ENCODE results near the gene TBCK. TPM values are rescaled to one million over a fixed set of nuclear protein-coding genes. Genes with fewer than 3 reads are reported as not detected.
A peak's percentile ranks its signal among the peaks of the same experiment; 100 is the strongest.

The TBCK gene
- total RNA-seq, 1 experiment from 2014 or later: 7.6 TPM

DNA sequence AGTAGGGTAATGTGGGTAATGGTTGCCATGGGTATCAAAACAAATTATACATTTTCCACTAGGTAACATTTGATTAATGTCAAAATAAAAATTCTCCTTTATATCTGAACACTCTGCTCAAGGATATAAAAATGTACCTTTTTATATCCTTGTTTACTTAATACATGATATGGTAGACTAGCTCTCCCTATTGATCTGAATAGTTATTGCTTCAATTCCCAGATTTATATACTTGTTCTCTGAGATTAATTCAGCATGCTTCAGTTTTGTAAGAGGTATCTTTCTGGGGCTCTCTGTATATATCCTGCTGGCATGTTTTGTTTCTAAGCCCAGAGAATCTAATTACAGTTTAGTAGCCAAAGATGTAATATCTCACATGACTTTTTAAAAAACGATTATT lies 251.0 kb downstream of the TBCK start:
- no TSS peak for BruUV-seq (replicated peaks)

DNA sequence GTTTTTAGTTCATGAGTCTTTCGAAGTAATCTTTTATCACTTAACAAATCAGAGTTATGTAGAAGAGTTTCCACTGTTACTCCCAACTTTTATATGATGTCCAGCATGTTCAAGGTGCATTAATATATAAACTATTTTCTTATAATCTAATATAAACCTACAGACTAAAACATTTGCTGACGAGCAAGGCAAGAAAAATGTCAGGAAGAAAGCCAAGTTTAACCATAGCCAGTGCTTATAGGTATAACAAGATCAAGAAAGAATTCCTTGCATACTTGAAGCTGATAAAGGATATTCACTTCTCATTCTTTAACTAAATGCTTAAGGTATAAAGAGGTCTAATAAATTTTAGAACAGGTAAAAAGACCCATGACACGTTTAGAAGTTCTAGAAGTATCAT lies 253.0 kb downstream of the TBCK start:
- intact Hi-C loops (cut with micrococcal nuclease): loop anchor here (10.0 kb wide), 2 partner anchors 148 to 348 kb away; no protein-coding TSS in a partner anchor
- ATAC-seq: peak; percentile 27; the same call in 1 of the 2 replicates
- H3K4me3 ChIP-seq (ENCODE audit: low read length): no peak overlapping the region
- no TSS peak for BruUV-seq (replicated peaks)
- TF ChIP-seq EZH2phosphoT487 (IDR thresholded peaks at IDR 0.05; ENCODE audit: borderline replicate concordance, low read length): no peak
- TF ChIP-seq EZH2 (IDR thresholded peaks at IDR 0.05; ENCODE audit: low read length, unreplicated experiment): no peak
- TF ChIP-seq, protein P1, sequence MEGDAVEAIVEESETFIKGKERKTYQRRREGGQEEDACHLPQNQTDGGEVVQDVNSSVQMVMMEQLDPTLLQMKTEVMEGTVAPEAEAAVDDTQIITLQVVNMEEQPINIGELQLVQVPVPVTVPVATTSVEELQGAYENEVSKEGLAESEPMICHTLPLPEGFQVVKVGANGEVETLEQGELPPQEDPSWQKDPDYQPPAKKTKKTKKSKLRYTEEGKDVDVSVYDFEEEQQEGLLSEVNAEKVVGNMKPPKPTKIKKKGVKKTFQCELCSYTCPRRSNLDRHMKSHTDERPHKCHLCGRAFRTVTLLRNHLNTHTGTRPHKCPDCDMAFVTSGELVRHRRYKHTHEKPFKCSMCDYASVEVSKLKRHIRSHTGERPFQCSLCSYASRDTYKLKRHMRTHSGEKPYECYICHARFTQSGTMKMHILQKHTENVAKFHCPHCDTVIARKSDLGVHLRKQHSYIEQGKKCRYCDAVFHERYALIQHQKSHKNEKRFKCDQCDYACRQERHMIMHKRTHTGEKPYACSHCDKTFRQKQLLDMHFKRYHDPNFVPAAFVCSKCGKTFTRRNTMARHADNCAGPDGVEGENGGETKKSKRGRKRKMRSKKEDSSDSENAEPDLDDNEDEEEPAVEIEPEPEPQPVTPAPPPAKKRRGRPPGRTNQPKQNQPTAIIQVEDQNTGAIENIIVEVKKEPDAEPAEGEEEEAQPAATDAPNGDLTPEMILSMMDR (conservative IDR thresholded peaks at IDR 0.05; ENCODE audit: low read depth, low read length): no peak
- no peaks in the 10 kb centered on the region for H3K27me3 ChIP-seq (ENCODE audit: low read length)
- peak overlapping the region; percentile 42; the same call in 1 of the 2 replicates for H3K4me2 ChIP-seq (ENCODE audit: low read length)
- H3K9ac ChIP-seq (ENCODE audit: low read length): no peak overlapping the region
- CTCF ChIA-PET: no interaction called here
- no peaks in the 10 kb centered on the region for H4K20me1 ChIP-seq (ENCODE audit: low read length)
- H2AFZ ChIP-seq (ENCODE audit: low read length): no peak overlapping the region
- H3K36me3 ChIP-seq (ENCODE audit: low read depth, low read length): no peaks in the 10 kb centered on the region
- no peaks in the 10 kb centered on the region for H3K9me2 ChIP-seq (replicated peaks; ENCODE audit: low read length)
- H3K79me2 ChIP-seq (ENCODE audit: low read length): no peaks in the 10 kb centered on the region
- peak; percentile 61 for DNase-seq
- POLR2A ChIA-PET (ENCODE audit: unreplicated experiment): no interaction called here
- peaks cover 29% of the 10 kb centered on the region for H3K4me1 ChIP-seq (ENCODE audit: insufficient read depth, low read length)
- H3K27ac ChIP-seq (ENCODE audit: low read length): 0 out of 2 replicates have a peak overlapping the region, but pooled peaks have one; percentile 13
- H3F3A ChIP-seq (ENCODE audit: low read length, unreplicated experiment): peaks cover 4% of the 10 kb centered on the region
- H3K9me3 ChIP-seq (ENCODE audit: low read length): no peaks in the 10 kb centered on the region

More for the DNA sequence above, 251.0 kb downstream of the TBCK start:
- ATAC-seq: no peak
- H4K20me1 ChIP-seq (ENCODE audit: low read length): no peaks in the 10 kb centered on the region
- intact Hi-C loops (cut with micrococcal nuclease): loop anchor here (10.0 kb wide), 2 partner anchors 150 to 350 kb away; no protein-coding TSS in a partner anchor
- no peaks in the 10 kb centered on the region for H3K9me3 ChIP-seq (ENCODE audit: low read length)
- TF ChIP-seq EZH2 (IDR thresholded peaks at IDR 0.05; ENCODE audit: low read length, unreplicated experiment): no peak
- TF ChIP-seq, protein P1 (conservative IDR thresholded peaks at IDR 0.05; ENCODE audit: low read depth, low read length): peak; percentile 50
- no peaks in the 10 kb centered on the region for H3K9me2 ChIP-seq (replicated peaks; ENCODE audit: low read length)
- peaks cover 4% of the 10 kb centered on the region for H3F3A ChIP-seq (ENCODE audit: low read length, unreplicated experiment)
- H3K36me3 ChIP-seq (ENCODE audit: low read depth, low read length): no peaks in the 10 kb centered on the region
- H3K79me2 ChIP-seq (ENCODE audit: low read length): no peaks in the 10 kb centered on the region
- ChIA-PET POLR2A (ENCODE audit: unreplicated experiment) (no interaction called here), CTCF (no interaction called here)
- no peaks in the 10 kb centered on the region for H3K27me3 ChIP-seq (ENCODE audit: low read length)
- DNase-seq: peak; percentile 6
- H2AFZ ChIP-seq (ENCODE audit: low read length): no peak overlapping the region
- H3K4me3 ChIP-seq (ENCODE audit: low read length): no peak overlapping the region
- no peak overlapping the region for H3K9ac ChIP-seq (ENCODE audit: low read length)
- no peak overlapping the region for H3K27ac ChIP-seq (ENCODE audit: low read length)
- peaks cover 19% of the 10 kb centered on the region for H3K4me1 ChIP-seq (ENCODE audit: insufficient read depth, low read length)
- H3K4me2 ChIP-seq (ENCODE audit: low read length): no peak overlapping the region

DNA sequence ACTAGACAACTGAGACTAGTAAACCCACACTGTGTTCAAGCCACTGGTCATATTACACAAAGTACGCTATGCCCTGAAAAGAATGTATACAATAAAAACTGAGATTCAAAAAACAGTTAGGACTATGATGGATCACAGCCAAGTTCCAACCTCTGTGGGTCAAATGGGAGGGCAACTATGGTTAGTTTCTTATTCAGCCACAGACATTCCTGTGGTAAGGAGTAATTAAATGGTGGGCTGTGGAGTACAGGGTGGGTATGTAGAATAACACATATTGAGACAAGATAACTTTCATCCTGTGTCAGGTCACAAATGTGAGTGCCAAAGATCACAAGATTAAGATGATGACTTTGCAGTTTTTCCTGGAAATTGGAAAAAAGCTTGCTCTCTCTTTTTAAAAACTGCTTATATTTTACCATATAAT lies 253.5 kb downstream of the TBCK start:
- DNase-seq (peak; percentile 79), ATAC-seq (peak; percentile 65)
- Histone ChIP-seq H3K27me3 (ENCODE audit: low read length) (no peaks in the 10 kb centered on the region), H3K9me2 (replicated peaks; ENCODE audit: low read length) (no peaks in the 10 kb centered on the region), H3K79me2 (ENCODE audit: low read length) (no peaks in the 10 kb centered on the region), H2AFZ (ENCODE audit: low read length) (no peak overlapping the region), H3K4me3 (ENCODE audit: low read length) (no peak overlapping the region), H3K4me2 (ENCODE audit: low read length) (peak overlapping the region; percentile 42), H3F3A (ENCODE audit: low read length, unreplicated experiment) (peaks cover 4% of the 10 kb centered on the region), H3K9ac (ENCODE audit: low read length) (no peak overlapping the region), H4K20me1 (ENCODE audit: low read length) (no peaks in the 10 kb centered on the region), H3K36me3 (ENCODE audit: low read depth, low read length) (no peaks in the 10 kb centered on the region), H3K27ac (ENCODE audit: low read length) (0 out of 2 replicates have a peak overlapping the region, but pooled peaks have one; percentile 13), H3K9me3 (ENCODE audit: low read length) (no peaks in the 10 kb centered on the region), H3K4me1 (ENCODE audit: insufficient read depth, low read length) (peaks cover 29% of the 10 kb centered on the region)
- CTCF ChIA-PET: no interaction called here
- POLR2A ChIA-PET (ENCODE audit: unreplicated experiment): no interaction called here
- intact Hi-C loops (cut with micrococcal nuclease): loop anchor here (10.0 kb wide), 2 partner anchors 148 to 348 kb away; no protein-coding TSS in a partner anchor
- no TSS peak for BruUV-seq (replicated peaks)
- no peak for TF ChIP-seq EZH2 (IDR thresholded peaks at IDR 0.05; ENCODE audit: low read length, unreplicated experiment)
- TF ChIP-seq, protein P1 (conservative IDR thresholded peaks at IDR 0.05; ENCODE audit: low read depth, low read length): no peak

Data from PC-3 (cell line).